GM19463 (cell line): ENCODE results near the gene ZNF684.
"Not testable (repeated sequence)": the region's sequence is repeated elsewhere in the genome, so short reads cannot be mapped to it uniquely, and the experiment has no call there.

Experiments used
- ATAC-seq: cut with Tn5 transposase; IDR thresholded peaks from one replicate; pipeline ENCODE4 v1.9.1; 2021; ENCODE audit warnings: mild to moderate bottlenecking, moderate library complexity; ENCODE audit not compliant: unreplicated experiment

Gene ZNF684

GRCh38 chr1:40567825-40568224 is 36.4 kb downstream of the ZNF684 start:
- no peak for ATAC-seq

GRCh38 chr1:40574805-40575204 is 43.4 kb downstream of the ZNF684 start:
- ATAC-seq: not testable (repeated sequence)

- ATAC-seq: no peak
These were observed 43.9 kb downstream of the ZNF684 start for GRCh38 chr1:40575336-40575735.

GRCh38 chr1:40582116-40582515 is 50.7 kb downstream of the ZNF684 start:
- no peak for ATAC-seq

GRCh38 chr1:40583980-40584379 is 52.5 kb downstream of the ZNF684 start:
- no peak for ATAC-seq

GRCh38 chr1:40588586-40588985 is 57.1 kb downstream of the ZNF684 start:
- ATAC-seq: no peak

GRCh38 chr1:40592107-40592803 is 60.8 kb downstream of the ZNF684 start:
- ATAC-seq: no peak

GRCh38 chr1:40593449-40594186 is 62.2 kb downstream of the ZNF684 start:
- ATAC-seq: no peak

GRCh38 chr1:40594187-40594531 is 62.7 kb downstream of the ZNF684 start:
- ATAC-seq: no peak

- ATAC-seq: no peak
These were observed 64.2 kb downstream of the ZNF684 start for GRCh38 chr1:40595623-40596022.
